BJ (cell line): ENCODE data around the gene TM9SF1. TPM values are rescaled to one million over a fixed set of nuclear protein-coding genes. Genes with fewer than 3 reads are reported as not detected.

Experiments
- CTCF ChIA-PET: fragments of 350-600 bp; formaldehyde crosslinking; extraction: SDS; loops from one replicate; lab custom pipeline; 2021; ENCODE audit warnings: antibody characterized with exemption, inconsistent platforms; lab: Yijun Ruan, JAX
- POLR2A ChIA-PET: fragments of 300-600 bp; sonication (Branson Sonifier 250); formaldehyde crosslinking; extraction: SDS; loops from one replicate; lab custom pipeline; 2021; ENCODE audit warnings: antibody characterized with exemption; lab: Charles Lee
- DNase-seq: peaks from one replicate; pipeline ENCODE4 v3.0.0-alpha.2; 2011; ENCODE audit warnings: low read depth
- H3K27me3 ChIP-seq: 2 replicates; pipeline ENCODE4 v1.6.0; 2011; ENCODE audit warnings: low read length; ENCODE audit not compliant: control insufficient read depth, insufficient read depth
- H3K36me3 ChIP-seq: 2 replicates; pipeline ENCODE4 v1.5.1; 2011; ENCODE audit warnings: low read length; ENCODE audit not compliant: control insufficient read depth, insufficient read depth
- H3K4me3 ChIP-seq: 2 replicates; pipeline ENCODE4 v1.5.1; 2011; ENCODE audit warnings: low read depth, mild to moderate bottlenecking, control low read depth, low read length
- CTCF ChIP-seq: IDR thresholded peaks from 2 replicates; pipeline ENCODE4 v1.5.1; 2011; ENCODE audit warnings: low read depth, mild to moderate bottlenecking, control low read depth, inconsistent platforms, low read length, moderate library complexity; ENCODE audit not compliant: insufficient read depth
- polyA plus RNA-seq: library from polyadenylated mRNA; depleted of rRNA; stranded (reverse); fragments of >200 nt; gene quantifications from 2 replicates; pipeline ENCODE4 v1.2.3, GENCODE V29; 2011

Gene TM9SF1
- polyA plus RNA-seq, 1 experiment: 59.2 TPM

- no peak for TF ChIP-seq CTCF
- ChIA-PET POLR2A (no interaction called here), CTCF (interaction anchor here (0.7 to 11.1 kb wide), 5 partner anchors 10 to 60 kb away, joined by 3 to 205 read pairs (median 5); partner anchors contain the start of genes DHRS1 and NOP9)
- DNase-seq: no peak
- Histone ChIP-seq H3K27me3 (no peaks in the 10 kb centered on the region), H3K4me3 (no peak overlapping the region), H3K36me3 (peaks cover 25% of the 10 kb centered on the region)
Observed at GRCh38 chr14:24238527-24239037, 43.3 kb upstream of the TM9SF1 start.

GRCh38 chr14:24238123-24238522 lies 42.9 kb upstream of the TM9SF1 start:
- no peak for DNase-seq
- no peak for TF ChIP-seq CTCF
- Histone ChIP-seq H3K4me3 (no peak overlapping the region), H3K36me3 (peaks cover 25% of the 10 kb centered on the region), H3K27me3 (no peaks in the 10 kb centered on the region)
- ChIA-PET CTCF (interaction anchor here (0.6 to 1.4 kb wide), 6 partner anchors 10 to 69 kb away, joined by 3 to 6 read pairs (median 4); no protein-coding TSS in a partner anchor), POLR2A (interaction anchor here (0.6 kb wide), 1 partner anchor 144 kb away, joined by 3 read pairs; no protein-coding TSS in a partner anchor)

GRCh38 chr14:24237463-24237955 lies 42.3 kb upstream of the TM9SF1 start:
- TF ChIP-seq CTCF: no peak
- ChIA-PET CTCF (interaction anchor here (0.6 to 1.4 kb wide), 7 partner anchors 9 to 93 kb away, joined by 3 to 6 read pairs (median 4); partner anchors contain the start of gene CIDEB), POLR2A (interaction anchor here (0.5 to 0.6 kb wide), 2 partner anchors 144 to 201 kb away, joined by 3 read pairs; no protein-coding TSS in a partner anchor)
- H3K27me3 ChIP-seq: no peaks in the 10 kb centered on the region
- peaks cover 25% of the 10 kb centered on the region for H3K36me3 ChIP-seq
- no peak overlapping the region for H3K4me3 ChIP-seq
- no peak for DNase-seq

- no peak for TF ChIP-seq CTCF
- Histone ChIP-seq H3K27me3 (no peaks in the 10 kb centered on the region), H3K4me3 (no peak overlapping the region), H3K36me3 (peaks cover 25% of the 10 kb centered on the region)
- CTCF ChIA-PET: interaction anchor here (0.6 to 2.0 kb wide), 8 partner anchors 10 to 94 kb away, joined by 3 to 7 read pairs (median 4); partner anchors contain the start of genes CIDEB and IRF9
- no peak for DNase-seq
- POLR2A ChIA-PET: interaction anchor here (0.5 kb wide), 1 partner anchor 202 kb away, joined by 3 read pairs; no protein-coding TSS in a partner anchor
Observed at GRCh38 chr14:24236689-24237462, 41.6 kb upstream of the TM9SF1 start.
